Activated naive CD4-positive, alpha-beta T cell treated with Interleukin-2 at 50 U/mL for 16 hours (primary cell): ENCODE measurements around the gene KREMEN1.

Experiments used
- DNase-seq: peaks from one replicate; pipeline ENCODE4 v3.0.0-alpha.2; 2020

Gene KREMEN1

GRCh38 chr22:29154364-29155048 lies 81.7 kb downstream of the KREMEN1 start:
- peak; percentile 56 for DNase-seq

GRCh38 chr22:29155966-29156365 lies 83.1 kb downstream of the KREMEN1 start:
- no peak for DNase-seq

GRCh38 chr22:29156507-29156906 lies 83.7 kb downstream of the KREMEN1 start:
- DNase-seq = no peak

- no peak for DNase-seq
These were observed 85.1 kb downstream of the KREMEN1 start for GRCh38 chr22:29157759-29158535.

GRCh38 chr22:29158546-29158945 lies 85.7 kb downstream of the KREMEN1 start:
- DNase-seq = no peak

GRCh38 chr22:29163808-29164207 lies 91.0 kb downstream of the KREMEN1 start:
- no peak for DNase-seq

- no peak for DNase-seq
These were observed 92.7 kb downstream of the KREMEN1 start for GRCh38 chr22:29165321-29166060.

GRCh38 chr22:29166180-29166579 lies 93.3 kb downstream of the KREMEN1 start:
- no peak for DNase-seq

- DNase-seq = peak; percentile 43
These were observed 94.4 kb downstream of the KREMEN1 start for GRCh38 chr22:29167032-29167911.

GRCh38 chr22:29171721-29172120 lies 98.9 kb downstream of the KREMEN1 start:
- DNase-seq = no peak

GRCh38 chr22:29172216-29172615 lies 99.4 kb downstream of the KREMEN1 start:
- no peak for DNase-seq

GRCh38 chr22:29175312-29175835 lies 102.5 kb downstream of the KREMEN1 start:
- DNase-seq = no peak

- DNase-seq = no peak
These were observed 111.4 kb downstream of the KREMEN1 start for GRCh38 chr22:29183971-29184848.

- no peak for DNase-seq
These were observed 112.1 kb downstream of the KREMEN1 start for GRCh38 chr22:29184849-29185490.

GRCh38 chr22:29186302-29186701 lies 113.5 kb downstream of the KREMEN1 start:
- no peak for DNase-seq

GRCh38 chr22:29187831-29188230 lies 115.0 kb downstream of the KREMEN1 start:
- no peak for DNase-seq

- no peak for DNase-seq
These were observed 117.2 kb downstream of the KREMEN1 start for GRCh38 chr22:29190051-29190450.

- DNase-seq = no peak
These were observed 118.1 kb downstream of the KREMEN1 start for GRCh38 chr22:29190918-29191317.

- no peak for DNase-seq
These were observed 120.2 kb downstream of the KREMEN1 start for GRCh38 chr22:29193021-29193420.

GRCh38 chr22:29194184-29194583 lies 121.3 kb downstream of the KREMEN1 start:
- DNase-seq = no peak
